GM19239 (cell line): Measurements from ENCODE around the gene ALG9.
"Not testable (repeated sequence)": the region's sequence is repeated elsewhere in the genome, so short reads cannot be mapped to it uniquely, and the experiment has no call there.

Experiments
- DNase-seq: peaks from one replicate; pipeline ENCODE4 v3.0.0; 2011; ENCODE audit warnings: low spot score; ENCODE audit not compliant: insufficient read length
- FAIRE-seq: peaks from 2 replicates; lab custom pipeline; 2011; peaks lifted over from hg19 to GRCh38; lab: Jason Lieb, UNC

The ALG9 gene

DNA sequence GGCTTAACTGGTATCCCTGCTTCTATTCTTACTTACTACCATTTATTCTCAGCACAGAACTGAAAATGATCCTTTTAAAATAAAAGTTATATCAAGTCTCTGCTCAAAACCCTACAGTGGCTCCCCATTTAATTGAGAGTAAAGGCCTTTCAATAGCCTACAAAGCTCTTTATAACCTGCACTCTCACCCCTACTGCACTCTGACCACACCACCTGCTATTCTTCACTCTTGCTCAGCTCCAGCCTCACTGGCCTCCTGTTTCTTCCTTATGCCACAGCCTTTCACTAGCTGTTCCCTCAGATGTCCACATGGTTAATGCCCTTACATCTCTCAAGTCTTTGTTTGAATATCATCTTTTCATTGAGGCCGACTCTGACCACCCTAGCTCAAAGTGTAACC lies 64.3 kb downstream of the ALG9 start:
- no peak for DNase-seq
- no peak for FAIRE-seq

DNA sequence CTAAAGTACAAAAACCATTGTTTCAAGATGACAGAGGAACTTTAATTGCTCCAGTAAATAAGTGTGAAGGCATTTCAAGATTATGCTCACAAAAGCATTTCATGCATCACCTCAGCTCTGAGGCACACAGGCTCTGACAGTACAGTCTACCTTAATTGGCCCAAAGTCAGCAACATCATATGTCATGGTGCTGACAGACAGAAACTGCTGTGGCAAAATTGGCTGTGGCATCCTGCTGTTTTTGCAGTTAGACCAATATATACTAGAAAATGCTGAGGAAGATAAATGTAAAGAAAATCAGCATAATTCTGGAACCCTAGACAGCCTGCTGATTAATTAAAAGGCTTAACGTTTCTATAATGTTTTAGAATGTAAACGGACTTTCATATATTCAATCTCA lies 70.2 kb downstream of the ALG9 start:
- no peak for FAIRE-seq
- DNase-seq = no peak

DNA sequence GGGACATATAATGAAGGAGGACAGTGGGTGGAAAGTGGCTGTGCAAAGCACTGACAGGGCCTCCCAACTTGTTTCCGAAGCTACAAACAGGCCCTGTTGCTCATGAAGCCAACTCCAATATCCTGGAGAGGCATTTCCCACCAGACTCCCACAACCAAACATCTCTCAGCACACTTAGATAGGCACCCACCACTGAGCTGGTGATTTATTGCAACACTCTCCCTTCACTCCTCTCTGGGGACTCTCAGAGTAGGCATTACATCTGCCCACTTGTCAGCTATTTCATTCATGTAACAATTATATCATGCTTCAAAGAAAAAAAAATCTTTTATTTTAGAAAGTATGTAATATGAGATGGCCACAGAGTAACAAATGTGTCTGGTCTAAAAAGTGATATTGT lies 73.1 kb downstream of the ALG9 start:
- FAIRE-seq (no peak), DNase-seq (no peak)

DNA sequence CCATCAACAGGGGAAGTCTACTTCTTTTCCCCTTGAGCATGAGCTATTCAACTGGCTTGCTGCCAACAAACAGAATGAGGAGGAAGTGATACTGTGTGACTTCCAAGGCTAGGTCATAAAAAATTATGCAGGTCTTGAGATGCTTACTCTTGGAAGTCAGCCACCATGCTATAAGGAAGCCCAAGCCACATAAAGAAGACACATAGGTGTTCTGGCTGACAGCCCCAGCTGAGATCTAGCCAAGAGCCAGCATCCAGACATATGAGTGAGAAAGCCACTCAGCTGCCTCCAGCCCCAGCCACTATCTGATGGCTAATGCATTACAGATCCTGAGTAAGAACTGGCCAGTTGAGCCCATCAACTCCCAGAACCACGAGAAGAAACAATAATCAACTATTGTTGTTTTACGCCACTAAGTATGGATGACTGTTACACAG lies 74.2 kb downstream of the ALG9 start:
- FAIRE-seq (peak; percentile 40), DNase-seq (no peak)

DNA sequence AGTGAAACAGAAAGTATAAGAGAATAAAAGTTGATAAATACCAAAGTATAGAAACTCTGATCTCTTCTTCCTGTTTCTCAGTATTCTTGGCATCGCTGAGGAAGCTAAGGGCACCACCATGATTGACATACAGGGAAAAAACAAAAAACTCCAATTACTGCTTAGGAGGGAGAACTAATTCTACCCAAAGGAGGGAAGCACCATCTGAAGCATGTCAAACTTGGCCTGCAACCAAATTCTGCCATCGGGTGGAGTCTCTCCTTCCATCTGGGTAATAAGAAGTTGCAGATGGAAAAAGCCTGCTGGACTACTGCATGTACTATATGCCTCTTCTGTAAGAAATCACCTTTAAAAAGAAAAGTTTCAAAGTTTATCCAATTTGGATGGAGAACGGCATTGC lies 74.7 kb downstream of the ALG9 start:
- no peak for DNase-seq
- no peak for FAIRE-seq

DNA sequence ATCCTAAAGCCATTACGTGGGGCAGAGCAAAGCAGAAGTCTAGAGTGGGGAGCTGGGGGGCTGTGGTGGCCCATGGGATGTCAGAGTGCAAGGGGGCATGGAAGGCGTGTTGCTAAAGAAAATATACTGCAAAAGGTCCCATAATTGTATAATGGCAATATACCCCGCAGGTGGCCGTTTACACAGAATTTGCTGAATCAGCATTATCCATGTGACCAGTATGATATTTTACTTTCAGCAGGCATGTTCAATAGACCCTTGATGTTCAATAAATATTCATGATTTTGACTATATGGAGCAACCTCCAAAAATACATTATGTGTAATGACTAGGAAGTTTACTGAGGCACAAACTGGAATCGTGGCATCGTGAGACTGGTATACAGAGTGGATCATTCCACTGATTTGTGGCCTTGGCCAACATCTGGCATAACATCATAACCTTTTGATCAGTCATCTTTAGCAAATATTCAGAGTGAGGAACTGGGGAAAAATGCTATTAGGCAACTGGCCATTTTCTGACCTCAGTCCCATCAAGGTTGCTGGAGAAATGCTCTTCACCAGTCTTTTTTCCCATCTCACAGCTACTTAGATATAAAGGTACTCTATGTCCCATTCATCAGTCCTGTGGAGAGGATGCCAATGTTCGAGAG lies 75.9 kb downstream of the ALG9 start:
- DNase-seq (no peak), FAIRE-seq (peak; percentile 78)

DNA sequence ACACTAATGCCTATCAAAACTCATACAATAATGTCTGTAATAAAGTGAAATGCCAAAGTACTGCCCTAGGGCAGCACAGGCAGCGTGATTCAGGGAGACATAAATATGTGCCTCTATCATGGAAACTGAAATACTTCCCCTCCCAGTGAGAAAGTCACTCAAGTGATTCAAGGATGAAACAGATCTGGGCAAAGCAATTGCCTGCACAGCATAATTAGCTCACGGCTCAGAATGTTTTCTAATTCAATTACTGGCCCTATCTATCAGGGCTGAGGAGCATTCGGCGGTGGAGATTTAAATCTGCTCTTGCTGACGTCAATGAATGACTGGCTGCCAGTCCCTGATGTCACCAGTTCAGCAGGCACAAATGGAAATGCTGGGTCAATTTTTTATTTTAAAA lies 77.5 kb downstream of the ALG9 start:
- DNase-seq (no peak), FAIRE-seq (no peak)

DNA sequence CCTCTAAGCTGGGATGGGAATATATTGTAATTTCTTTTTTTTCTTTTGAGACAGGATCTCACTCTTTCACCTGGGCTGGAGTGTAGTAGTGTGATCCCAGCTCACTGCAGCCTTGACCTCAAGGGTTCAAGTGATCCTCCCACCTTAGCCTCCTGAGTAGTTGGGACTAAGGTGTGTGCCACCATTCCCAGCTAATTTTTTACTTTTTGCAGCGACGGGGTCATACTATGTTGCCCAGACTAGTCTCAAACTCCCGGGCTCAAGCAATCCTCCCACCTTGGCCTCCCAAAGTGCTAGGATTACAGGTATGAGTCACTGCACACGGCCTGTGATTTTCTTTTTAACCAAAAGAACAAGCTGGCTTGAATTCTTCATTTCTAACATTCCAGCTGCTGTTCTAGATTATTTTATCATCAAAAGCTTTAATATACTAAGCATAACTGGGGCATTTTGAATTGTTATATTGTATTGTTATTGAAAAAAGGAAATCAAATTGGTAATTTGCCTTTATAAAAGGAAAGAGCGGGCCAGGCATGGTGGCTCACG lies 78.4 kb downstream of the ALG9 start:
- FAIRE-seq = no peak
- DNase-seq = no peak

DNA sequence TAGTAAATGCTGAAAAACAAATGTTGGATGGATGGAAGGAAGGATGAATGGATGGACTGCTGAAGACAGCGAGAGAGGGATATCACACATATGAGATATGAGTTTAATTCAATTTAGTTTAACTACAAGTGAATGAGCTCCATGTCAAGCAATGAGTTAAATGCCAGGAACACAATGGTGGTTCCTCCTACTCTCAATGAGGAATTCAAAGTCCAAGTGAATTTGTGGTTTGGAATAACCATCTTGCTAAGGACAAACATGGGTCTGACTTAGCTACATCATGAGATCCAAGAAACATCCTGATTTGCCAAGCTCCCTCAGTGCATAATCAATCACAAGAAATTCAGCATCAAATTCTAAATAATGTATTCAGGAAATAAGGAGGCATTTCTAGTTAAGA lies 79.1 kb downstream of the ALG9 start:
- FAIRE-seq (no peak), DNase-seq (no peak)

DNA sequence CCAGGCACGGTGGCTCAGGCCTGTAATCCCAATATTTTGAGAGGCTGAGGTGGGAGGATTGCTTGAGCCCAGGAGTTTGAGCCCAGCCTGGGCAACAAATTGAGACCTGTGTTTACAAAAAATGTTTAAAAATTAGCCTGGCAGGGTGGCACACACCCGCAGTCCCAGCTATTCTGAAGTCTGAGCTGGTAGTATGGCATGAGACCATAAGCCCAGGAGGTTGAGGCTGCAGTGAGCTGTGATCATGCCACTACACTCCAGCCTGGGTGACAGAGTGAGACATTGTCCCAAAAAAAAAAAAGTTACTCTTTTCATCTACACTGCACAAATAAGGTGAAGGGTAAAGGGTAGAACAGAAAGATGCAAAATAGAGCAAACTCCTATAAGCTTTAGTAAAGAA lies 82.9 kb downstream of the ALG9 start:
- FAIRE-seq (no peak), DNase-seq (no peak)

DNA sequence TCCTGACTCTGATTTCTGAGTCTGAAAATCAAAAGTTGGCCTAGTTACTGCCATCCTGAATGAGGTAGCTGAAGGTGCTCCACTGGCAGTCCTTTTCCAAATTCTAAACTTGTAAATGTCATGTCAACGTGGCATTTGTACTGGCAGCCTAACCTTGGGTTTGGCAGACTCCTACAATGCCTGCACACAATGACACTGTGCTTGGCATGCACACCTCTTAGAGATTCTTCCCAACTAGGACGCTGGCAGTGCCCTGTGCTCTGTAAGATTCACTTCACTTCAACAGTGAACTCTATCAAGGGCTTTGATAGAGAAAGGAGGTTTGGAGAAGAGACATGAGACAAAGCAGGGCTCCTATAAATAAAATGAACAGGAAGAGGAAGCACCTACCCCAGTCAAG lies 83.3 kb downstream of the ALG9 start:
- FAIRE-seq (no peak), DNase-seq (no peak)

DNA sequence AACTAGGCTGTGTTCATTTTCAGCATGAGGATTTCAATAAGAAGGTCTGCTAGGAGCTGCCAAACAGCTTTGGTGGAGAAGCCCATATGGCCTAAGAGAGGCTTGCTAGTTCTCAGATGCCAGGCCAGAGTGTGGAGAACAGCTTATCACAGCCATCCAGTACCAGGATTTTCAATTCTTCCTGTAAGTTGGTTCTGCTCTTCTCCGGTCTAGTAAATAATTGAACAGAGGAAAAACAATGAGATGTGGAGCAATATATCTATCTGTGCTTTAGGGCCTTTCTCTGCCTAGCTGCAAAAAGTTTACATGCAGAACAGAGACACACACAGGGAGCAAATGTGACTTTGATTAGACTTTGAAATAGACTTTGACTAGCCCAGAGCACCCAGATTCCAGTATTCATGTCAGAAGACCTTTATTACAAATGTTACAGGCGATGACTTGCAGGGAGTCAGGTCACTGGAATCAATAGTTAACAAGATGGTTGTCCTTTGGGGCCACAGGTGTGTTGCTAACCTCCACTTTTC lies 85.4 kb downstream of the ALG9 start:
- DNase-seq = no peak
- FAIRE-seq = no peak

DNA sequence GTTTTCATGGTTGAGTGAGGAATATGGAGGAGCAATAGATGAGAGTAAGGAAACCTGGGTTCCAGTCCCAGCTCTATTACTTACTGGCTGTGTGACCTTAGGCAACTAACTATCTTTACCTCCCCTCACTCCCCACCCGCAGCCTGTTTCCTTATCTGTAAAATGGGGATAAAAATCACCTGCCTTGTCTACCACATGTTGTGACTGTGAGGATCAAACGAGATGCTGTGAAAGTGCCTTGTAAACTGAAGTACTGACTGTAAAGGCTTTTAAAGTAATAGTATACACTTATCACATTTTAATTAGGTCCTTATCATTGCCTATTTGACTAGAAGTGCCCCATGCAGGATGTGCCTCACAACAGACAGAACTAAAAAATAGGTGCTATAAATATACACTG lies 86.3 kb downstream of the ALG9 start:
- no peak for DNase-seq
- no peak for FAIRE-seq

DNA sequence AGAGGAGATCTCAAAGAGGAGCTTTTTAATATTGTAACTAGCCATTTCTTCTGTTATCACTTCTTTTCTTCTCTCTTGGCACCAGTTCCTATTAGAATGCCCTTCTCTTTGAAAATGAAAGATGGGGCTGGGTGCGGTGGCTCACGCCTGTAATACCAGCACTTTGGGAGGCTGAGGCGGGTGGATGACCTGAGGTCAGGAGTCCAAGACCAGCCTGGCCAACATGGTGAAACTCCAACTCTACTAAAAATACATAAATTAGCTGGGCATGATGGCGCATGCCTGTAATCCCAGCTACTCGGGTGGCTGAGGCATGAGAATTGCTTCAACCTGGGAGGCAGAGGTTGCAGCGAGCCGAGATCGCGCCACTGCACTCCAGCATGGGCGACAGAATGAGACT lies 87.1 kb downstream of the ALG9 start:
- DNase-seq, FAIRE-seq: not testable (repeated sequence)

DNA sequence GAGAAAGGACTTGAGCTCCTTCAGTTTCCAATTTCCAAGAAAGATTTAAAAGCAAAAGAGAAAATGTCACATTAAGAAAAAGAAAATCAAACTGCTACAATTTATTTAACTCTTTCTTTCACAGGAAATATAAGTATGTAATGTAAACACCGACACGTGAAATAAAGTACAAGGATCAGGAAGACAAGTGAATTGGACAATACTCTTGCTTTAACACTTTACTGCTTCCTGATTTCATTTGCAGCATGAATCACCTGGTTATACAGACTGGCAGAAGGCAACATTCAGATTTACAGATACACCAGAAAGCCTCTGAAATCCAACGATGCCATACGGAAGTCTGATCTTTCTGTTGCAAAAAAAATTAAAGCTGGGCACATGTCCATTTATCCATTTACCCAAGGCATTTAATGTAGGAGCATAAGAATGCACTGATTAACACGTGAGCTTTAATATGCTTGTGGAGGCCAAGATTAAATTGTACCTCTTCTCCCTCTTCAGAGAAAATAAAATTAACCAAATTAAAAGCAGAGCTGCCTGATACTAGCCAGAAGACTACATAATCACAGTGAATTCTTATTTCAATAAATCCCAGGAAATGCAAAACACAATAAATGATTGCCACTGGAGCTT lies 89.2 kb downstream of the ALG9 start:
- FAIRE-seq = no peak
- no peak for DNase-seq

DNA sequence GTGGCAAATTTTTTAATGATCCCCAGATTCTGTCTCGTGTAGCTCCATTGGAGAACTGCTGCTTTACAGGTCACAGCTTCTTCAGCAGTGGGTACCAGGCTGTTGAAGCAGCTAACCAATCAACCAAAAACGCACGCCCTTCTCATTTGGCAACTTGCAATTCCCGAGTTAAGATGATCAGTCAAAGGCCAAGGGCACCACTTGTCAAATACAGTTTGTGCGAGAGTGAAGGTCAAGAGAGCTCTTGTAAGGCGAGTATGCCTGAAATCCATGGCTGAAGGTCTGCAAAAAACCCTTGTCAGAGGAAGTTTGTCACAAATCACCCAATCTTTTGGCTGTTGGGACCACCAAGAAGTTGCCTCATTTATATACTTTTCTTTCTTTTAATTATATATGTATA lies 92.3 kb downstream of the ALG9 start:
- no peak for DNase-seq
- FAIRE-seq = no peak

DNA sequence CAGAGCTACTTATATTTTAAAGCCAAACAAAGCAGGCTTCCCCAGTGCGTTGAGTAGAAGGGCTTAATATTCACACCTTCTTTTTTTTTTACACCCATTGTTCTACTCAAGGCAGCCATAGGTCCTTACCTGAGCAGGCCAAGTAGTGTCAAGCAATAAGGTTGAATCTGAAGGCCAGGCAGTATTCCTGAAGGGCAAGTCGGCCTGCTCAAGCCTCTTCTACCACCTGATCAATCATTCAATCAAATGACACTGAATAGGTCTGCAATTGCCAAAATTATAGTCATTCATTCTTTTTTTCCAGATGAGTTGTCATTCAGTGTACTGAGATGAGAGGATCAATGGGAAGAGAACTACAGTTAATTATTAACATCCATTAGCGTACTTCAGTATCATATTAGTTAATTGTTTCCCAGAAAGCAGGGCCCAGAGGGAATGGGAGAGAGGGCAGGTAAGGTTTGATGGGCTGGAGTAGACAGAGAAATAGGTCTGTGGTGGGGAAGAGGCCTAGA lies 93.3 kb downstream of the ALG9 start:
- FAIRE-seq = peak; percentile 8
- no peak for DNase-seq

DNA sequence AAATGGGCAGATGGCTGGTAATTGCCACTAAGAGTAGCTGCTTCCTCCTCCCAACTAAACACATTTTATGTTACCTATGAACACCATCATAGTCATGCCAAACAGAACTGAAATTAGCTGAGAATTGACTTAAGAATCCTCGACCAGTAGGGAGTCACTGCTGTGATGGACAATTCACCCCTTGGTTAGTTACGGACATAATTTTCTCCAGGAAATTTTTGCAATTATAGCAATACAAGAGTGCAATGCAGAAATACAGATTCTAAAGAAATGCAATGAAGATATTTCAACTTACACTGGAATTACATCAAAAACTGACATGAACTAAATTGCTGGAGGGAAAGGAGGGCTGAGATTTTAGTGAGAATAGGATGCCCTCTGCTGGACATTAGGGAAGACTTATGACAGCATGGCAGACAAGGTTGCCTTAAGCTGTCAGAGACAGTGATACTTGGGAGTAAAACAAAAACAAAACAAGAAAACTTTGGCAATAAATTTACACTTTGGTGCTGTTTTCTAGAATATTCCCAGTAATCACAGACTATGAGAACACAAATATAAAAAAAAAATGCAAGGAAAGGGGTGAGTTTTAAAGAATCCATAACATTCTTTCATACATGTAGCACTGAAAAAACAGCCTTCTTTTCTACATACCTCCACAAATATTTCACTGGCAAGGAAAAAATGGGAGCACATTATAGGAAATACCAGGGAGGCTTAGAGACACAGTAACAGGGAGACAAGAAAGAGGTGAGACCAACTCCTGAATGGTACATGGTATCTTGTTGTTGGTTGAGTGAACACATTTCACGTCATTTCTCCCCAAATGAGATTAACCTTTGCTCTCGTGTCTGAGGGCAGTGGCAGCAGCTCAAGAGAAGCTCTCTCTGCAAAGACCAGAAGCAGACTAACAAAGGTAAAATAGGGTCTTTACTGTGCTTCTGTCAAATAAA lies 94.0 kb downstream of the ALG9 start:
- peak; percentile 33 for DNase-seq
- peak; percentile 93 for FAIRE-seq

DNA sequence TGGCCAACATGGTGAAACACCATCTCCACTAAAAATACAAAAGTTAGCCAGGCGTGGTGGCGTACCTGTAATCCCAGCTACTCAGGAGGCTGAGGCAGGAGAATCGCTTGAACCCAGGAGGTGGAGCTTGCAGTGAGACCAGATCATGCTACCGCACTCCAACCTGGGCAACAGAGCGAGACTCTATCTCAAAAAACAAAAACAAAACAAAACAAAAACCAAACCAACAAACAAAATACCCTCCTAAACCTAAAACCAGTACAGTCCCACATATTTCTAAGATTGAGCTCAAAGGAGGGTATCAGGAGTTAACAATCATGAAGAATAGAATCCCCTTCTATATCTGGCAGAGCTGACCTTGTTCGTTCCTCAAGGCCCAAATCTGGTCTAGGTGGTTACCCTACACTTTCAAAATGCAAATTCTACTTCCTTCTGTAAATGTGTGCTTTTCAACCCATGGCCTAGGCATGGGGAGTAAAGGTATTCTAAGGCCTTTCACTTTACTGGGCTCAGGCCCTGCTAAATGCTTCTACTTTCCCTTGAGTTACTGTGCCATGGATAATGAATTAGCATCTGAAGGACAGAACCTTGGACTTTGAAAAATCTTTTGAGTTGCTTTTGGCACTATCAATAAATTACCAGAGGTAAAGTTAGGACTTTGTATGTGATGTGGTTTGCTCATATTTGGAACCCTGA lies 94.8 kb downstream of the ALG9 start:
- FAIRE-seq (peak; percentile 97), DNase-seq (peak; percentile 56)
